AG09309 (cell line): Measurements from ENCODE around the gene TNS2.

Experiments used
- DNase-seq: peaks from one replicate; pipeline ENCODE4 v3.0.0-alpha.2; 2010; ENCODE audit warnings: low read depth
- H3K4me3 ChIP-seq: 2 replicates; pipeline ENCODE4 v1.5.1; 2011; ENCODE audit warnings: mild to moderate bottlenecking, low read depth, low read length, moderate library complexity; ENCODE audit not compliant: control insufficient read depth
- TF ChIP-seq, protein P1 (sequence below): IDR thresholded peaks from 2 replicates; pipeline ENCODE4 v1.5.1; 2011; ENCODE audit warnings: mild to moderate bottlenecking, low read depth, low read length, inconsistent platforms; ENCODE audit not compliant: insufficient read depth, control insufficient read depth; ENCODE audit errors: missing control alignments

Gene TNS2

DNA sequence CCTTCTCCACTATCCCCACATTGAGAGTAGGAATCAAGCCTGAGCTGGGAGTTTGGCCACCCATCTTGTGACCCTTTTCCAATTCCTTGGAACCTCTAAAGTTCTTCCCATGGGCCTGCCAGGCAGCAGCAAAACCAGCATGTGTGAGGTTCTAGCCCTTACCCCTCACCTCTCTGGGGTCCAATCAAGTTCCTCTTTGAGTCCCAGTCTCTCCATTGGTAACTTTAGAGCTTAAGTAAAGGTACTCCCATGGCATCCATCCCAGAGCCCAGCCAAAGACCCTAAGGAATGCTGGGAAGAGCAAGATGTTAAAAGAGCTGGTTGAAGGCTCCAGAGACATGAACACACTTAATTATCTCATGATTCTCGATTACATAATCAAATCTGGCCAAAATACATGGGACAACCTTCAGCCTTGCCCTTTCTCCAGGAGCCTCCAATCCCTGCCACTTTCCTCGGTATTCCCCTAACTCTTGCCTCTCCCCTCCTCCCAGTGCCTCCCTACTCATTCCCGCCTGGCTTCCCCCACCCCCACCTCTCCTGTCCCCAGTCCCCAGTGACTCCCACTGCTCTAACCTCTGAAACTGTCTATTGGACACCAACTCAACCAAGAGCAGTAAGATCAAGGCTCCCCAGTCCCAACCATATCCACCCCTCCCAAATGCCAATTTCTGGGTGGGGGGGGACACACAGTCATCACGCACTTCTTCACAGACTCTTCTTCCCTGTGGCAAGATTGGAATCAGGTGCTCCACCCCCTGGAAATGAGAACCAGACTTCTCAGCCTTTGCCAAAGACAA lies 4.8 kb upstream of the TNS2 start:
- TF ChIP-seq, protein P1, sequence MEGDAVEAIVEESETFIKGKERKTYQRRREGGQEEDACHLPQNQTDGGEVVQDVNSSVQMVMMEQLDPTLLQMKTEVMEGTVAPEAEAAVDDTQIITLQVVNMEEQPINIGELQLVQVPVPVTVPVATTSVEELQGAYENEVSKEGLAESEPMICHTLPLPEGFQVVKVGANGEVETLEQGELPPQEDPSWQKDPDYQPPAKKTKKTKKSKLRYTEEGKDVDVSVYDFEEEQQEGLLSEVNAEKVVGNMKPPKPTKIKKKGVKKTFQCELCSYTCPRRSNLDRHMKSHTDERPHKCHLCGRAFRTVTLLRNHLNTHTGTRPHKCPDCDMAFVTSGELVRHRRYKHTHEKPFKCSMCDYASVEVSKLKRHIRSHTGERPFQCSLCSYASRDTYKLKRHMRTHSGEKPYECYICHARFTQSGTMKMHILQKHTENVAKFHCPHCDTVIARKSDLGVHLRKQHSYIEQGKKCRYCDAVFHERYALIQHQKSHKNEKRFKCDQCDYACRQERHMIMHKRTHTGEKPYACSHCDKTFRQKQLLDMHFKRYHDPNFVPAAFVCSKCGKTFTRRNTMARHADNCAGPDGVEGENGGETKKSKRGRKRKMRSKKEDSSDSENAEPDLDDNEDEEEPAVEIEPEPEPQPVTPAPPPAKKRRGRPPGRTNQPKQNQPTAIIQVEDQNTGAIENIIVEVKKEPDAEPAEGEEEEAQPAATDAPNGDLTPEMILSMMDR: no peak
- no peak for DNase-seq
- no peak overlapping the region for H3K4me3 ChIP-seq

DNA sequence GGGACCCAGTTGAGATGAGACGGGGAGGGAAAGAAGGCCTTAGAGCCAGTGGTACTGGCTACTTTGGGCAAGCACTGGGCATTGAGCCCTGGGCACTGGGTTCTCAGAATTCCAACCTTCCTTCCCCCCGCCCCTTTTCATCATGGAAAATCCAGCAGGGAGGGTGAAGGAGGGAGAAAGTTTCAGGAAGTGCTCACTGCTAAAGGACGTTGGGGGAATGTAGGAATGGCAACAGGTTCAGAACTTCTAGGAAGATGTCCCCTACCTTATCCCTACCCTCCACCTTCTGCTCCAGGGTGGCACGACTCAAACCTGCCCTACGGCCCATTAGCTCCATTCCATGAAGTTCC lies 4.2 kb upstream of the TNS2 start:
- TF ChIP-seq, protein P1: no peak
- H3K4me3 ChIP-seq: peak overlapping the region; percentile 84
- DNase-seq: no peak

DNA sequence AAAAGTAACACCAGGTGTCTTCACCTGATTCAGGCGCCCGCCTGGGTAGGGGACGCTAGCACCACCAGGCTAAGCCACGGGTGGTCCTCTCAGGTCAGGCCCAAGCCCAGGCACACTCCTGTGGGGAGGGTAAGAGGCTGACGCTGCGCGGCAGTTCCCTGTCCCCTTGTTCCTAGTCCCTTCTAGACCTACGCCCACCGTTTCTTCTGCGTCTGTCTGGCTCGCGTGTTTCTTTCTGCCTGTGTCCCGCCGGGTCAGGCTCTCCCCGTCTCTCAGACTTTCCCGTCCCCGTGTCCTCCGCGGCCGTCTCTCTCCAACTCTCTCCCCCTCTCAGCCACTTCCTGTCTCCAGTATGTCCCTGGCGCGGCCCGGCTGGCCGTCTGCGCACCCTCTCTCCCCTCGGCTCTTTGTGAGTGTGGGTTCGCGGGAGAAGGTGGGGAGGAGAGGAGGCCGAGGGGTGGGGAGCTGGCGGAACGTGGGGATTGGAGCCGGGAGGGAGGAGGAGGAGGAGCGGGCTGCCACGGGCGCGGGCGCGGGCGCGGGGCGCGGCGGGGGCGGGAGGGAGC lies 3.1 kb upstream of the TNS2 start:
- peak; percentile 74 for DNase-seq
- H3K4me3 ChIP-seq: peak overlapping the region; percentile 84
- TF ChIP-seq, protein P1: no peak

DNA sequence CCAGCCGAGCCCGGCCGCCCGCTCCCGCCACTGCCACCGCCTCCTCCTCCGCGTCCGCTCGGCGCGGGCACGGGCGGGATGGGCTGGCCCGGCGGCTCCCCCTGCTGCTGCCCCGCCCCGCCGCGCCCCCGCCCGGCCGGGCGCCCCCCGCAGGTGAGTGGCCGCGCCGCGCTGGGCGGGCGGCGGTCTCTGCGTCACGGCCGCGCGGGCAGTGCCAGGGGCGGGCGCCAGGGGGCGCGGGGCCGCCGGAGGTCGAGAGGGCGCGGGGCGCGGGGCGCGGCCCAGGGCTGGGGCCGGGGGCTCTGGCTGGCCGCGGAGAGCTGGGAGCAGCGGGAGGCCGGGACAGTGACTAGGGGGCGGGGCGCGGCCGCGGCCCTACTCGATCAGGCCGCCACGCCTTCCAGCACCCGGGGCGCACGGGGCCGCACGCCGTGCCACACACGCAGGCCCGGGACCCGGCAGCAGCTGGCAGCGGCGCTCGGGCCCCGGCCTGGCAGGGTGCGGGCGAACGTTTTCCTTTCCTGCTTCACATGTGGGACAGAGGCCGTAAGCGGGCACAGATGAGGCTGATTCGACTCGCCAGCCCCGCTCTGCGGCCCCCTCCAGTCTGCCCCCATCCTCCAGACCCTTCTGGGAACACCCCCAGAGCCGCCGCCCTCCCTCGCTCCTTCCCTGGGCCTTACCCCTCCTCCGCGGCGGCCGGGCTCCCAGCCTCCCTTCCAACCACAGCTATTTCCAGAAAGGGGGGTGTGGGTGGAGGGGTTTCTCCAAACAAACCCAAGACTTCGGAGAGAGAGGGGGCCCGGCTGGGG lies 2.4 kb upstream of the TNS2 start:
- no peak for DNase-seq

DNA sequence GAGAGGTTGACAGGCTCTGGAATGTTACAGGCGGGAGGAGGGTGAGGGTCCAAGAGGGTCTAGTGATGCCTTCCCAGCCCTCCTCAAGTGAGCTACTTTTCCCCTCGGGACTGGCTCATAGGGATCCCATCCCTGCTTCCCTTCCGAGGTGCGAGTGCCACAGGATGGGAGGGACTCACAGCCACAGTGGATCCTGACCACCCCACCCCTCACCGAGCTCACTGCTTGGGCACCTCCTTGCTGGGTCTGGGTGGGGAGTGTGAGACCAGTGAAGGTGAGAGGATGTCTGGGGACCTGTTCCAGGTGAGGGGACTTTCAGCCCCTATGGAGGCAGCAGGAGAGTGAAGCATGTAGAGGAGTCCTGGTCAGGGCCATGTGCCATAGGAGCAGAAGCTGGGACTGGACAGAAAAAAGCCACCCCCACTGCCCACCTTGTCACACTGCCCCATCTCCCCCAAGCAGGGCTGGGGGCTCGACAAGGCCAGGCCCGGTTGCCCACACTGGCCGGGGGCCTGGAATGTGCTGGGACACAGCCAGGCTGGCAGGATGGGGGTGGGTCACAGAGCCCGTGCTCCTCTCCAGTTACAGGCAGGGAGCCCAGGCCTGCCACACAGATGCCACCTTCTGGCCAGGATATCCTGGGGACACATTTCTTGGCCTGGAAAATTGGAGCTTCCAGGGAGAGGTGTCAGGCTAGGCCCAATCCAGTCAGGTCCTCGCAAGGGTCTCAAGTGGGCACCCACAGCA lies 1.7 kb upstream of the TNS2 start:
- H3K4me3 ChIP-seq: peak overlapping the region; percentile 41
- TF ChIP-seq, protein P1: no peak
- no peak for DNase-seq

More for the DNA sequence above, 2.4 kb upstream of the TNS2 start:
- TF ChIP-seq, protein P1: no peak
- peak overlapping the region; percentile 84 for H3K4me3 ChIP-seq

DNA sequence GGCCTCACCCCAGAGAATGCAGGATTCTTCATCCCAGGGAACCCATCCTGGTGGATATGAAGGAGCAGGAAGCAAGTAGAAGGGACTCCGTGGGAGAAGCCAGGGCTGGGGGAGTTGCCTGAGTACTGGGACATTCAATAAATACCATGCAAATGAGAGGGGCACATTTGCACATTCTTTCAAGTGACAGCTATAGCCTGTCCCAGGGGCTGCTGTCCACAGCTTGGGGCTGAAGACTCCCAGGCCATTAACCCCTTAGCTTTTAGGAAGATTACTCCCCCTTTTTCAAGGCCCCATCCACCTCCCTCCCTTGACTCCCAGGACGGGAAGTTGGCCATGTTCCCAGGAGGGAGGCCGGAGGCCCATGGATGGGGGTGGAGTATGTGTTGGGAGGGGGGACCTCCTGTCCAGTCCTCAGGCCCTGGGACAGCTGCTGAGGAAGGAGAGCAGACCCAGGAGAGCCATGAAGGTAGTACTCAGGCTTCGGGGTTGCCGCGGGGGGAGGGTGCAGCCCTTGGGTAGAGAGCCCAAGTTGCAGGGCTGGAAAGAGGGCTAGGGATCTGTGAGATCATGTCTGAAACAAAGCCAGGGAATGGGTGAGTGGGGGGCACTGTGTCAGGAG lies 974 bp upstream of the TNS2 start:
- TF ChIP-seq, protein P1: no peak
- no peak for DNase-seq
- peak overlapping the region; percentile 77 for H3K4me3 ChIP-seq
